Vagina (tissue), 2 donors: ENCODE measurements around the gene ST6GALNAC3. TPM values are rescaled to one million over a fixed set of nuclear protein-coding genes. Genes with fewer than 3 reads are reported as not detected.

Experiments
- DNase-seq, 2 donors: peaks; one replicate each; pipeline ENCODE4 v3.0.0-alpha.2; 2017; ENCODE audit errors: extremely low spot score in 2 of 2
- H3K27ac ChIP-seq: fragments of 200-600 bp; sonication (generic); one replicate; pipeline ENCODE4 v1.5.1; 2019
- H3K27me3 ChIP-seq: fragments of 200-600 bp; sonication (generic); one replicate; pipeline ENCODE4 v1.5.1; 2019
- H3K36me3 ChIP-seq, 2 donors: fragments of 200-600 bp; sonication (generic); one replicate each; pipeline ENCODE4 v1.5.1; 2017 to 2019
- H3K4me1 ChIP-seq: fragments of 200-600 bp; sonication (generic); one replicate; pipeline ENCODE4 v1.5.1; 2019
- H3K4me3 ChIP-seq, 2 donors: fragments of 200-600 bp; sonication (generic); 1 replicate in 1 of 2; 2 replicates in 1 of 2; pipeline ENCODE4 v1.5.1; 2016 to 2019
- H3K9me3 ChIP-seq: fragments of 200-600 bp; sonication (generic); one replicate; pipeline ENCODE4 v1.5.1; 2019
- POLR2A ChIP-seq, 2 donors: fragments of 450-650 bp; IDR thresholded peaks; one replicate each; pipeline ENCODE4 v1.6.1; 2017; ENCODE audit warnings: antibody characterized with exemption in 2 of 2, mild to moderate bottlenecking in 2 of 2, moderate library complexity in 2 of 2
- POLR2AphosphoS5 ChIP-seq, 2 donors: sonication (generic); formaldehyde crosslinking; IDR thresholded peaks; one replicate each; pipeline ENCODE4 v1.9.0; 2017; ENCODE audit warnings: antibody characterized with exemption in 2 of 2, mild to moderate bottlenecking in 2 of 2, low read depth in 1 of 2; ENCODE audit not compliant: insufficient read depth in 1 of 2
- intact Hi-C: fragments of 100-400 bp; cut with DNase I; formaldehyde crosslinking; loops from one replicate; pipeline ENCODE4 v1.15.1; 2023
- total RNA-seq: library from RNA; depleted of rRNA; stranded (reverse); fragments of >200 nt; gene quantifications from one replicate; pipeline ENCODE4 v1.2.3, GENCODE V29; 2016
- TF ChIP-seq, protein P1 (sequence below), 3 experiments: fragments of 450-650 bp in 2 of 3; fragments of 200-600 bp in 1 of 3; sonication (generic) in 1 of 3; IDR thresholded peaks; one replicate each; pipeline ENCODE4 v1.5.1; 2017 to 2019; ENCODE audit warnings: antibody characterized with exemption in 3 of 3, mild to moderate bottlenecking in 2 of 3, moderate library complexity in 2 of 3

The ST6GALNAC3 gene
- total RNA-seq, 1 donor from 2014 or later: 21.1 TPM

DNA sequence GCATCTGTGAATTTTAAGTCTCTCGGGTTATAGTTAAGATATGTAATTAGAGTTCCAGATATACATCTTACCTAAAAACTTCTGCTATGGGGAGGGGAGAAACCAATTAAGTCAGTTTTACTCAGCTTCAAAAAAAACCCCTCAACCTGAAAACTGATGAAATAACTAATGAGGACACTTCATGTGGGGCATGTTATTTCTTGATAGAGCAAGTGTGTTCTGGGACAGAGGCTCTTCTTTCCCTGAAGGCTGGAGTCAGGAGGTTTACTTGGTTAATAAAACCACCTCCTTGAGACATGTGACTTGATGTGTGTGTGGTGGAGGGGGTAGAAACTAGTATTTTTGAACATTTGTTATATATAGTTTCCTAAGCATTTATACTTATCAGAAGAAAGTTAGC, 479.7 kb downstream of the ST6GALNAC3 start:
- Histone ChIP-seq H3K36me3 (no peaks in the 10 kb centered on the region), H3K4me1 (no peaks in the 10 kb centered on the region), H3K4me3 (no peak overlapping the region), H3K9me3 (no peaks in the 10 kb centered on the region), H3K27ac (no peak overlapping the region), H3K27me3 (no peaks in the 10 kb centered on the region)
- intact Hi-C loops: no loop called here
- DNase-seq: no peak
- no peak for TF ChIP-seq POLR2A (IDR thresholded peaks at IDR 0.05)
- no peak for TF ChIP-seq POLR2AphosphoS5 (IDR thresholded peaks at IDR 0.05; ENCODE audit: insufficient read depth in 1 of 2, low read depth in 1 of 2)
- TF ChIP-seq, protein P1, sequence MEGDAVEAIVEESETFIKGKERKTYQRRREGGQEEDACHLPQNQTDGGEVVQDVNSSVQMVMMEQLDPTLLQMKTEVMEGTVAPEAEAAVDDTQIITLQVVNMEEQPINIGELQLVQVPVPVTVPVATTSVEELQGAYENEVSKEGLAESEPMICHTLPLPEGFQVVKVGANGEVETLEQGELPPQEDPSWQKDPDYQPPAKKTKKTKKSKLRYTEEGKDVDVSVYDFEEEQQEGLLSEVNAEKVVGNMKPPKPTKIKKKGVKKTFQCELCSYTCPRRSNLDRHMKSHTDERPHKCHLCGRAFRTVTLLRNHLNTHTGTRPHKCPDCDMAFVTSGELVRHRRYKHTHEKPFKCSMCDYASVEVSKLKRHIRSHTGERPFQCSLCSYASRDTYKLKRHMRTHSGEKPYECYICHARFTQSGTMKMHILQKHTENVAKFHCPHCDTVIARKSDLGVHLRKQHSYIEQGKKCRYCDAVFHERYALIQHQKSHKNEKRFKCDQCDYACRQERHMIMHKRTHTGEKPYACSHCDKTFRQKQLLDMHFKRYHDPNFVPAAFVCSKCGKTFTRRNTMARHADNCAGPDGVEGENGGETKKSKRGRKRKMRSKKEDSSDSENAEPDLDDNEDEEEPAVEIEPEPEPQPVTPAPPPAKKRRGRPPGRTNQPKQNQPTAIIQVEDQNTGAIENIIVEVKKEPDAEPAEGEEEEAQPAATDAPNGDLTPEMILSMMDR (IDR thresholded peaks at IDR 0.05): no peak

DNA sequence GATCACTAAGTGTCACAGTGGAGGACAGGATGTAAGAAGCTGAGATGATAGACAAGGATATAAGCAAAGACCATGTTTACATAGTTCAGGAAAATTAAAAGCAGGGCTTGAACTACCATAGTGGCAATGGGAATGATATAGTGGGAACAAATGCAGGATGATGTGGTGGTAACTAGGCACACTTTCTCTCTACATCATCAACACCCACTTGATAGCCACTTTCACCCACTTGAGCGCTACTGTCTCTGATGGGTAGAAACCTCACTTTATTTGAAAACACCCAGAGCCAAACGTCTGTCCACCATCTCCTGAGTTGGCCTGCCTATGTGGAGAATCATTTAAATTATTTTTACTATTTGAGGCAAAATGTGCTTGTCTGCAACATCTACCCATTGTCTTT, 487.7 kb downstream of the ST6GALNAC3 start:
- intact Hi-C loops: no loop called here
- H3K36me3 ChIP-seq: no peaks in the 10 kb centered on the region
- H3K27ac ChIP-seq: no peak overlapping the region
- H3K9me3 ChIP-seq: no peaks in the 10 kb centered on the region
- no peak for DNase-seq
- TF ChIP-seq POLR2AphosphoS5 (IDR thresholded peaks at IDR 0.05; ENCODE audit: insufficient read depth in 1 of 2, low read depth in 1 of 2): no peak
- TF ChIP-seq POLR2A (IDR thresholded peaks at IDR 0.05): no peak
- TF ChIP-seq, protein P1 (IDR thresholded peaks at IDR 0.05): no peak
- H3K4me3 ChIP-seq: no peak overlapping the region
- H3K4me1 ChIP-seq: no peaks in the 10 kb centered on the region
- no peaks in the 10 kb centered on the region for H3K27me3 ChIP-seq

DNA sequence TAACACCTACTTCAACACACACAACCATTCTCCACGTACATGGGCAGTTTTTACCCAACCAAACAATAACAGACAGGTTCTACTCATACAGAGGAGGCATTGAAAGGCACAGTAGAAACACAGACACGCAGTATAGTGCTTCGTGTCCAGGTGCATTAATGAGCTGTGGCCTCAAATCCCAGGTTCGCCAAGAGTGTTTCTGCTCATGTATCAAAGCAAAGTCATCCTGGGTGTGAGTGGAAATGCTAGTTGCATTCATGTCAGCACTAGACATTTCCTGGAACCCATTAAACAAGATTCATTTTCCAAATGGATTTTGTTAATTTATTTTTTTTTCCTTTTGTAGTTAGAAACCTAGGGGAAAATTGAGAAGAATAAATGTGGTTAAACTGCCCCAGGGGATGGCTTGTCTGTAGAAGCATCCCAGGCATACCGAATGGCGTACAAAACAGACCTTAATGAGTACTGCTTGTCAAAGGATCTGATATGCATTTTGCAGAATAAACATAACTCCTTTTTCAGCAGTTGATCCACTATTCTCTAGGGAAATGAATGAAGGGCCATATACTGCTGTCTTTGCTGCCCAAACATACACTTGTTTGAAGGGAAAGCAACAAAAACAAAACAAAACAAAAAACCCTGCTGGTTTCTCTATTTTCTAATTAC, 494.2 kb downstream of the ST6GALNAC3 start:
- Histone ChIP-seq H3K4me1 (no peaks in the 10 kb centered on the region), H3K9me3 (no peaks in the 10 kb centered on the region), H3K27ac (no peak overlapping the region), H3K36me3 (no peaks in the 10 kb centered on the region), H3K27me3 (no peaks in the 10 kb centered on the region), H3K4me3 (no peak overlapping the region)
- intact Hi-C loops: no loop called here
- TF ChIP-seq, protein P1 (IDR thresholded peaks at IDR 0.05): no peak
- TF ChIP-seq POLR2AphosphoS5 (IDR thresholded peaks at IDR 0.05; ENCODE audit: insufficient read depth in 1 of 2, low read depth in 1 of 2) (no peak), POLR2A (IDR thresholded peaks at IDR 0.05) (no peak)
- no peak for DNase-seq

DNA sequence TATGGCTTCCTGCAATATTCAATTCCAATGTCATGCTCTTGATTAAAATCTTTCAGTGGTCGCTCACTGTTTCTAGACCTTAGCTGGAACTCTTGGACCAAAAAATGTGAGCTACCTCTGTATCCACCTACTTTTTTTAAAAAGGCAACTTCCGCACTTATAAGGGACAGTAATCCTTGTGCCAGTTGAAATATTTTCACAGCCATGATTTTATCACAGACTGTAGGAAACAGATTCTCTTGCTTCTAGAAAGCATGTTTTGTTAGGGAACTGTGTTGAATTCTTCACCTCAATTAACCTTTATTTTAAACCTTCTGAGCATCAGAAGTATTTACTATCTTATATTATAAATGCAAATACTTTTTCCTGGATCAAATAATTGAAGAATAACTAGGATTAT, 496.7 kb downstream of the ST6GALNAC3 start:
- H3K4me3 ChIP-seq: no peak overlapping the region
- H3K9me3 ChIP-seq: no peaks in the 10 kb centered on the region
- H3K27ac ChIP-seq: no peak overlapping the region
- H3K27me3 ChIP-seq: no peaks in the 10 kb centered on the region
- no peak for DNase-seq
- intact Hi-C loops: no loop called here
- H3K4me1 ChIP-seq: no peaks in the 10 kb centered on the region
- H3K36me3 ChIP-seq: no peaks in the 10 kb centered on the region
- no peak for TF ChIP-seq POLR2A (IDR thresholded peaks at IDR 0.05)
- TF ChIP-seq, protein P1 (IDR thresholded peaks at IDR 0.05): no peak
- TF ChIP-seq POLR2AphosphoS5 (IDR thresholded peaks at IDR 0.05; ENCODE audit: insufficient read depth in 1 of 2, low read depth in 1 of 2): no peak

DNA sequence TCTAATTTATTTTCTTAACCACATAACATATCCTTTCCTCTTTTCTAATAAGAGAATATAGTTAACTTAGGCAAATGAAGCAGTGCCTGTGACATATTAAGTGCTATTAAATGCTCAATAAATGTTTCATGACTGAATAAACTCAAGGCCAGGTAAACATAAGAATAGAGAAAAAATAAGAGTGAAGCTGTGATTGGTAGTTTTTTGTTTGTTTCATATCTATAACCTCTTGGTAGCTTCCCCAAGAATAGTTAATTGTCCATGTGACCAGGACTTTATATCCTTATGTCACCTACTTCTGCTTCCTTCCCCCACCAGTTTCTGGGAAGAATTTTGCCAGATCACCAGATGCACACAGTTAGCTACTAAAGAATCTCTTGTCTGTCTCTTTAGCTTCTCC, 497.7 kb downstream of the ST6GALNAC3 start:
- DNase-seq: no peak
- Histone ChIP-seq H3K27me3 (no peaks in the 10 kb centered on the region), H3K4me1 (no peaks in the 10 kb centered on the region), H3K4me3 (no peak overlapping the region), H3K36me3 (no peaks in the 10 kb centered on the region), H3K9me3 (no peaks in the 10 kb centered on the region), H3K27ac (no peak overlapping the region)
- intact Hi-C loops: no loop called here
- TF ChIP-seq POLR2AphosphoS5 (IDR thresholded peaks at IDR 0.05; ENCODE audit: insufficient read depth in 1 of 2, low read depth in 1 of 2) (no peak), POLR2A (IDR thresholded peaks at IDR 0.05) (no peak)
